ENCODE data around the gene SLC15A1. TPM values are rescaled to one million over a fixed set of nuclear protein-coding genes. Genes with fewer than 3 reads are reported as not detected.

Gene SLC15A1
- total RNA-seq, 2 donors from 2014 or later, result not detected

GRCh38 chr13:98690348-98691022, 62.0 kb downstream of the SLC15A1 start:
- TF ChIP-seq CTCF (IDR thresholded peaks at IDR 0.05), result no peak
- no peak overlapping the region for H3K4me3 ChIP-seq
- no peak overlapping the region for H3K27ac ChIP-seq
- no peaks in the 10 kb centered on the region for H3K4me1 ChIP-seq
- no peaks in the 10 kb centered on the region for H3K27me3 ChIP-seq
- no peak for DNase-seq (ENCODE audit: low spot score)
- no peaks in the 10 kb centered on the region for H3K9me3 ChIP-seq
- H3K36me3 ChIP-seq, result no peaks in the 10 kb centered on the region

- no peak for DNase-seq (ENCODE audit: low spot score)
- Histone ChIP-seq H3K27me3 (no peaks in the 10 kb centered on the region), H3K9me3 (no peaks in the 10 kb centered on the region), H3K4me1 (no peaks in the 10 kb centered on the region), H3K4me3 (no peak overlapping the region), H3K27ac (no peak overlapping the region), H3K36me3 (no peaks in the 10 kb centered on the region)
- no peak for TF ChIP-seq CTCF (IDR thresholded peaks at IDR 0.05)
These were observed 63.0 kb downstream of the SLC15A1 start for GRCh38 chr13:98689347-98689968.

GRCh38 chr13:98688373-98688772, 64.1 kb downstream of the SLC15A1 start:
- Histone ChIP-seq H3K9me3 (no peaks in the 10 kb centered on the region), H3K27me3 (no peaks in the 10 kb centered on the region), H3K36me3 (no peaks in the 10 kb centered on the region), H3K4me1 (no peaks in the 10 kb centered on the region), H3K27ac (no peak overlapping the region), H3K4me3 (no peak overlapping the region)
- no peak for TF ChIP-seq CTCF (IDR thresholded peaks at IDR 0.05)
- DNase-seq (ENCODE audit: low spot score), result no peak

GRCh38 chr13:98687319-98687718, 65.2 kb downstream of the SLC15A1 start:
- Histone ChIP-seq H3K4me3 (no peak overlapping the region), H3K36me3 (no peaks in the 10 kb centered on the region), H3K27ac (no peak overlapping the region), H3K4me1 (no peaks in the 10 kb centered on the region), H3K27me3 (no peaks in the 10 kb centered on the region), H3K9me3 (no peaks in the 10 kb centered on the region)
- TF ChIP-seq CTCF (IDR thresholded peaks at IDR 0.05), result no peak
- DNase-seq (ENCODE audit: low spot score), result no peak

- TF ChIP-seq CTCF (IDR thresholded peaks at IDR 0.05), result no peak
- Histone ChIP-seq H3K27ac (no peak overlapping the region), H3K27me3 (no peaks in the 10 kb centered on the region), H3K9me3 (no peaks in the 10 kb centered on the region), H3K4me1 (no peaks in the 10 kb centered on the region), H3K4me3 (no peak overlapping the region), H3K36me3 (no peaks in the 10 kb centered on the region)
- no peak for DNase-seq (ENCODE audit: low spot score)
These were observed 66.2 kb downstream of the SLC15A1 start for GRCh38 chr13:98686270-98686669.
